A673 (cell line): ENCODE data around the gene BAG5. TPM values are rescaled to one million over a fixed set of nuclear protein-coding genes. Genes with fewer than 3 reads are reported as not detected.
"Not testable (repeated sequence)": the region's sequence is repeated elsewhere in the genome, so short reads cannot be mapped to it uniquely, and the experiment has no call there.

ENCODE experiments used
- BruUV-seq: library from RNA; stranded (reverse); fragments of 400-500 nt; replicated peaks from 2 replicates; lab custom pipeline; 2021; lab: Mats Ljungman, UMichigan
- CTCF ChIA-PET: fragments of 300-600 bp; sonication (Branson Sonifier 250); formaldehyde crosslinking; loops from one replicate; lab custom pipeline; 2022; ENCODE audit warnings: antibody characterized with exemption; lab: Charles Lee
- POLR2A ChIA-PET: fragments of 300-600 bp; sonication (Branson Sonifier 250); formaldehyde crosslinking; loops from one replicate; lab custom pipeline; 2022; ENCODE audit warnings: antibody characterized with exemption; ENCODE audit not compliant: low non-redundant PET; lab: Charles Lee
- DNase-seq: peaks from one replicate; pipeline ENCODE4 v3.0.0-alpha.2; 2015; ENCODE audit warnings: low spot score
- H3K27ac ChIP-seq: fragments of 200-600 bp; sonication (generic); 2 replicates; pipeline ENCODE4 v1.5.1; 2016; ENCODE audit warnings: mixed run types, low read depth, mild to moderate bottlenecking, mixed read lengths, antibody characterized with exemption, low read length; ENCODE audit not compliant: poor library complexity, severe bottlenecking
- H3K27me3 ChIP-seq: fragments of 200-600 bp; sonication (generic); replicated peaks from 2 replicates; pipeline ENCODE4 v1.6.1; 2017; ENCODE audit warnings: mixed run types, low read depth, mild to moderate bottlenecking, mixed read lengths, antibody characterized with exemption, low read length; ENCODE audit not compliant: insufficient read depth, poor library complexity
- H3K36me3 ChIP-seq: fragments of 200-600 bp; sonication (generic); 2 replicates; pipeline ENCODE4 v1.6.1; 2016; ENCODE audit warnings: mixed run types, mild to moderate bottlenecking, mixed read lengths, antibody characterized with exemption, low read length; ENCODE audit not compliant: insufficient read depth, poor library complexity, severe bottlenecking
- H3K4me1 ChIP-seq: fragments of 200-600 bp; sonication (generic); 2 replicates; pipeline ENCODE4 v1.6.1; 2017; ENCODE audit warnings: mixed run types, mild to moderate bottlenecking, mixed read lengths, antibody characterized with exemption, low read length; ENCODE audit not compliant: insufficient read depth, poor library complexity, severe bottlenecking
- H3K4me3 ChIP-seq: fragments of 200-600 bp; sonication (generic); 2 replicates; pipeline ENCODE4 v1.5.1; 2016; ENCODE audit warnings: low read depth, mixed run types, mild to moderate bottlenecking, mixed read lengths, low read length; ENCODE audit not compliant: poor library complexity, severe bottlenecking
- H3K9me3 ChIP-seq: fragments of 200-600 bp; sonication (generic); 2 replicates; pipeline ENCODE4 v1.6.1; 2016; ENCODE audit warnings: mixed run types, low read depth, mild to moderate bottlenecking, mixed read lengths, antibody characterized with exemption, low read length; ENCODE audit not compliant: poor library complexity, severe bottlenecking
- CTCF ChIP-seq: fragments of 300-800, 200-600 bp; sonication (generic); conservative IDR thresholded peaks from 2 replicates; pipeline ENCODE4 v1.5.1; 2017; ENCODE audit warnings: low read depth, mild to moderate bottlenecking, antibody characterized with exemption, low read length, moderate library complexity, mixed read lengths
- EZH2 ChIP-seq: fragments of 200-600 bp; sonication (generic); IDR thresholded peaks from 2 replicates; pipeline ENCODE4 v1.6.1; 2017; ENCODE audit warnings: borderline replicate concordance, low read depth, mild to moderate bottlenecking, mixed read lengths, antibody characterized with exemption, low read length; ENCODE audit not compliant: poor library complexity, severe bottlenecking
- intact Hi-C: fragments of 100-400 bp; cut with micrococcal nuclease; formaldehyde crosslinking; loops from one replicate; pipeline ENCODE4 v1.10.0; 2022; ENCODE audit not compliant: unreplicated experiment
- total RNA-seq: library from RNA; stranded (reverse); gene quantifications from 2 replicates; pipeline ENCODE4 v1.2.3, GENCODE V29; 2021

BAG5 gene
- total RNA-seq, 1 experiment from 2014 or later: 39.8 TPM

GRCh38 chr14:103514596-103515421, 47.6 kb downstream of the BAG5 start:
- H3K4me3 ChIP-seq: no peak overlapping the region
- CTCF ChIA-PET: interaction anchor here (0.6 kb wide), 1 partner anchor 436 kb away, joined by 8 read pairs; no protein-coding TSS in a partner anchor
- POLR2A ChIA-PET: no interaction called here
- no peaks in the 10 kb centered on the region for H3K27me3 ChIP-seq
- no peak for DNase-seq
- no peaks in the 10 kb centered on the region for H3K9me3 ChIP-seq
- intact Hi-C loops: no loop called here
- peaks cover 8% of the 10 kb centered on the region for H3K36me3 ChIP-seq
- H3K4me1 ChIP-seq: peaks cover 16% of the 10 kb centered on the region
- BruUV-seq: no TSS peak
- H3K27ac ChIP-seq: no peak overlapping the region
- TF ChIP-seq CTCF (no peak), EZH2 (no peak)

GRCh38 chr14:103512701-103513611, 49.5 kb downstream of the BAG5 start:
- Histone ChIP-seq H3K27me3 (no peaks in the 10 kb centered on the region), H3K4me1 (peaks cover 12% of the 10 kb centered on the region), H3K27ac (peak overlapping the region; percentile 51), H3K4me3 (no peak overlapping the region), H3K36me3 (no peaks in the 10 kb centered on the region), H3K9me3 (no peaks in the 10 kb centered on the region)
- peak; percentile 54 for DNase-seq
- intact Hi-C loops: no loop called here
- TF ChIP-seq EZH2: no peak
- no peak for TF ChIP-seq CTCF
- CTCF ChIA-PET: no interaction called here
- POLR2A ChIA-PET: no interaction called here
- no TSS peak for BruUV-seq

- H3K4me1 ChIP-seq: peaks cover 12% of the 10 kb centered on the region
- H3K4me3 ChIP-seq, H3K9me3 ChIP-seq, DNase-seq, H3K27me3 ChIP-seq, BruUV-seq, CTCF ChIA-PET, POLR2A ChIA-PET, H3K36me3 ChIP-seq, intact Hi-C loops: not testable (repeated sequence)
- H3K27ac ChIP-seq: peak overlapping the region; percentile 51
Measured at GRCh38 chr14:103512180-103512579, 50.3 kb downstream of the BAG5 start.
